ENCODE measurements around the gene GSK3B. TPM values are rescaled to one million over a fixed set of nuclear protein-coding genes. Genes with fewer than 3 reads are reported as not detected.

The GSK3B gene
- total RNA-seq, 1 experiment from 2014 or later, result 56.5 TPM

- no peak overlapping the region for H3K27ac ChIP-seq (ENCODE audit: insufficient read length, low read depth, low read length)
- no peak overlapping the region for H3K4me3 Mint-ChIP-seq
- H4K20me1 ChIP-seq (ENCODE audit: control insufficient read depth, insufficient read depth, insufficient read length), result no peaks in the 10 kb centered on the region
- no peak overlapping the region for H4K5ac ChIP-seq (ENCODE audit: insufficient read length, low read depth, low read length)
- H3K4me1 ChIP-seq (ENCODE audit: insufficient read depth, low read length), result no peaks in the 10 kb centered on the region
- H3K27ac Mint-ChIP-seq, result no peak overlapping the region
- no peak overlapping the region for H2BK12ac ChIP-seq (ENCODE audit: insufficient read length, low read depth, low read length)
- WGBS (ENCODE audit: extremely low coverage, insufficient read length, low lambda C conversion rate), result no CpG with 5 or more reads among the region's 1 CpG
- DNase-seq, result no peak
- peaks cover 0 to 5% (median 0%) of the 10 kb centered on the region in 3 experiments; a peak in 3 of 7 replicates for H3K36me3 Mint-ChIP-seq (ENCODE audit: insufficient read depth in 1 of 3, low read depth in 3 of 3)
- H3K4ac ChIP-seq (ENCODE audit: low read depth, low read length), result no peak overlapping the region
- peaks cover 14 to 17% of the 10 kb centered on the region in 2 experiments for H3K4me1 Mint-ChIP-seq
- no peak overlapping the region for H3T11ph ChIP-seq (ENCODE audit: low read length)
- no peak overlapping the region for H3K18ac ChIP-seq (ENCODE audit: insufficient read length, low read depth, low read length)
- H3K23ac ChIP-seq (ENCODE audit: insufficient read length, low read depth, low read length), result no peak overlapping the region
- no peak overlapping the region for H3K9ac ChIP-seq (ENCODE audit: extremely low read depth, insufficient read length, low read length)
- H3K14ac ChIP-seq (ENCODE audit: insufficient read depth, low read length), result no peak overlapping the region
- H3K9me3 ChIP-seq (ENCODE audit: control insufficient read depth, low read depth, low read length), result no peaks in the 10 kb centered on the region
- no peaks in the 10 kb centered on the region for H3K9me3 Mint-ChIP-seq
- H3K79me1 ChIP-seq (ENCODE audit: insufficient read depth, low read depth, low read length, poor library complexity, severe bottlenecking), result no peaks in the 10 kb centered on the region
- H2AFZ ChIP-seq (ENCODE audit: low read length), result no peak overlapping the region
- H3K4me2 ChIP-seq (ENCODE audit: insufficient read depth, insufficient read length, low read length), result no peak overlapping the region
- no peaks in the 10 kb centered on the region for H3K23me2 ChIP-seq (ENCODE audit: insufficient read length, low read depth, low read length, poor library complexity, severe bottlenecking)
- no peak overlapping the region for H2BK20ac ChIP-seq (ENCODE audit: low read depth, low read length, poor library complexity, severe bottlenecking)
- no peak for TF ChIP-seq CTCF (conservative IDR thresholded peaks at IDR 0.05)
- H3K27me3 ChIP-seq (ENCODE audit: insufficient read depth, low read length), result no peaks in the 10 kb centered on the region
- no peaks in the 10 kb centered on the region for H3K79me2 ChIP-seq (ENCODE audit: insufficient read depth, low read length)
- H4K8ac ChIP-seq (replicated peaks; ENCODE audit: insufficient read length, low read depth, low read length), result no peak overlapping the region
- no peaks in the 10 kb centered on the region for H3K27me3 Mint-ChIP-seq (ENCODE audit: low read depth)
- no peak overlapping the region for H2BK15ac ChIP-seq (ENCODE audit: low read depth, low read length)
- H2BK5ac ChIP-seq (ENCODE audit: insufficient read length, low read length), result no peak overlapping the region
- no peak overlapping the region for H3K56ac ChIP-seq (ENCODE audit: insufficient read length, low read depth, low read length)
- H2BK120ac ChIP-seq (ENCODE audit: low read depth, low read length, poor library complexity, severe bottlenecking), result no peak overlapping the region
- no peak overlapping the region for H4K91ac ChIP-seq (ENCODE audit: insufficient read length, low read depth, low read length)
- H2AK5ac ChIP-seq (ENCODE audit: insufficient read length, low read length), result no peak overlapping the region
Measured at GRCh38 chr3:119945291-119945690, 149.0 kb downstream of the GSK3B start.
